H9 (cell line): ENCODE data around the gene TMEM132C. TPM values are rescaled to one million over a fixed set of nuclear protein-coding genes. Genes with fewer than 3 reads are reported as not detected.

Source experiments
- DNase-seq: peaks from one replicate; pipeline ENCODE4 v3.0.0-alpha.2; 2017
- H2AFZ ChIP-seq: one replicate; pipeline ENCODE4 v1.6.1; 2013; ENCODE audit warnings: mild to moderate bottlenecking, low read length, control low read depth, moderate library complexity
- H2AK5ac ChIP-seq: 2 replicates; pipeline ENCODE4 v1.6.1; 2013; ENCODE audit warnings: low read length, control low read depth, mixed read lengths; ENCODE audit not compliant: insufficient read length
- H2BK120ac ChIP-seq: one replicate; pipeline ENCODE4 v1.6.1; 2013; ENCODE audit warnings: low read depth, mild to moderate bottlenecking, low read length, control low read depth, inconsistent platforms; ENCODE audit not compliant: poor library complexity, severe bottlenecking
- H2BK12ac ChIP-seq: 2 replicates; pipeline ENCODE4 v1.6.1; 2013; ENCODE audit warnings: low read length, control low read depth, mixed read lengths, low read depth; ENCODE audit not compliant: insufficient read length
- H2BK15ac ChIP-seq: 2 replicates; pipeline ENCODE4 v1.6.1; 2013; ENCODE audit warnings: low read depth, low read length, control low read depth
- H2BK20ac ChIP-seq: one replicate; pipeline ENCODE4 v1.6.1; 2013; ENCODE audit warnings: low read depth, mild to moderate bottlenecking, low read length, control low read depth, inconsistent platforms; ENCODE audit not compliant: poor library complexity, severe bottlenecking
- H2BK5ac ChIP-seq: 2 replicates; pipeline ENCODE4 v1.6.1; 2013; ENCODE audit warnings: low read length, control low read depth, mixed read lengths; ENCODE audit not compliant: insufficient read length
- H3K14ac ChIP-seq: 2 replicates; pipeline ENCODE4 v1.6.1; 2013; ENCODE audit warnings: low read length, control low read depth; ENCODE audit not compliant: insufficient read depth
- H3K18ac ChIP-seq: 2 replicates; pipeline ENCODE4 v1.6.1; 2013; ENCODE audit warnings: low read depth, mild to moderate bottlenecking, mixed read lengths, low read length, control low read depth; ENCODE audit not compliant: insufficient read length
- H3K23ac ChIP-seq: 2 replicates; pipeline ENCODE4 v1.6.1; 2013; ENCODE audit warnings: low read length, control low read depth, mixed read lengths, low read depth; ENCODE audit not compliant: insufficient read length
- H3K23me2 ChIP-seq: 2 replicates; pipeline ENCODE4 v1.6.1; 2013; ENCODE audit warnings: low read depth, mild to moderate bottlenecking, mixed read lengths, low read length, control low read depth; ENCODE audit not compliant: insufficient read length, poor library complexity, severe bottlenecking
- H3K27ac ChIP-seq: 2 replicates; pipeline ENCODE4 v1.5.1; 2013; ENCODE audit warnings: low read length, control low read depth, mixed read lengths, low read depth; ENCODE audit not compliant: insufficient read length
- H3K27me3 ChIP-seq: 2 replicates; pipeline ENCODE4 v1.6.1; 2013; ENCODE audit warnings: low read length, control low read depth, inconsistent platforms; ENCODE audit not compliant: insufficient read depth
- H3K4ac ChIP-seq: 2 replicates; pipeline ENCODE4 v1.6.1; 2013; ENCODE audit warnings: low read depth, mild to moderate bottlenecking, control low read depth, inconsistent platforms, low read length, moderate library complexity
- H3K4me1 ChIP-seq: 2 replicates; pipeline ENCODE4 v1.6.1; 2013; ENCODE audit warnings: low read length, control low read depth, inconsistent platforms; ENCODE audit not compliant: insufficient read depth
- H3K4me2 ChIP-seq: 2 replicates; pipeline ENCODE4 v1.6.1; 2013; ENCODE audit warnings: low read length, control low read depth, mixed read lengths; ENCODE audit not compliant: insufficient read length, insufficient read depth
- H3K56ac ChIP-seq: 2 replicates; pipeline ENCODE4 v1.6.1; 2013; ENCODE audit warnings: low read depth, mild to moderate bottlenecking, mixed read lengths, low read length, control low read depth; ENCODE audit not compliant: insufficient read length
- H3K79me1 ChIP-seq: 2 replicates; pipeline ENCODE4 v1.6.1; 2013; ENCODE audit warnings: low read depth, mild to moderate bottlenecking, moderate library complexity, low read length, control low read depth, inconsistent platforms; ENCODE audit not compliant: insufficient read depth, poor library complexity, severe bottlenecking
- H3K79me2 ChIP-seq: 2 replicates; pipeline ENCODE4 v1.6.1; 2013; ENCODE audit warnings: low read length, control low read depth, inconsistent platforms; ENCODE audit not compliant: insufficient read depth
- H3K9ac ChIP-seq: 2 replicates; pipeline ENCODE4 v1.6.1; 2013; ENCODE audit warnings: low read length, control low read depth, mixed read lengths; ENCODE audit not compliant: insufficient read length; ENCODE audit errors: extremely low read depth
- H3K9me3 ChIP-seq: one replicate; pipeline ENCODE4 v1.6.1; 2013; ENCODE audit warnings: low read depth, low read length, inconsistent platforms; ENCODE audit not compliant: control insufficient read depth
- H3T11ph ChIP-seq: one replicate; pipeline ENCODE4 v1.6.1; 2013; ENCODE audit warnings: mild to moderate bottlenecking, low read length, control low read depth, inconsistent platforms
- H4K20me1 ChIP-seq: one replicate; pipeline ENCODE4 v1.6.1; 2013; ENCODE audit not compliant: control insufficient read depth, insufficient read length, insufficient read depth
- H4K5ac ChIP-seq: 2 replicates; pipeline ENCODE4 v1.6.1; 2013; ENCODE audit warnings: low read depth, mild to moderate bottlenecking, mixed read lengths, low read length, control low read depth; ENCODE audit not compliant: insufficient read length
- H4K8ac ChIP-seq: replicated peaks from 2 replicates; pipeline ENCODE4 v1.6.1; 2013; ENCODE audit warnings: low read length, control low read depth, mixed read lengths, low read depth; ENCODE audit not compliant: insufficient read length
- H4K91ac ChIP-seq: 2 replicates; pipeline ENCODE4 v1.6.1; 2013; ENCODE audit warnings: low read depth, mild to moderate bottlenecking, moderate library complexity, mixed read lengths, low read length, control low read depth; ENCODE audit not compliant: insufficient read length
- H3K27ac Mint-ChIP-seq, 3 experiments: 2 replicates in 2 of 3; 3 replicates in 1 of 3; pipeline ENCODE4 v1.8.0; 2020 to 2021; ENCODE audit warnings: mixed read lengths in 3 of 3, mild to moderate bottlenecking in 1 of 3, moderate library complexity in 1 of 3
- H3K27me3 Mint-ChIP-seq: 2 replicates; pipeline ENCODE4 v1.8.0; 2021; ENCODE audit warnings: low read depth, mild to moderate bottlenecking, moderate library complexity, mixed read lengths
- H3K36me3 Mint-ChIP-seq, 3 experiments: 2 replicates in 2 of 3; 3 replicates in 1 of 3; pipeline ENCODE4 v1.8.0; 2020 to 2021; ENCODE audit warnings: low read depth in 3 of 3, mixed read lengths in 3 of 3; ENCODE audit not compliant: insufficient read depth in 1 of 3
- H3K4me1 Mint-ChIP-seq, 2 experiments: 2 replicates each; pipeline ENCODE4 v1.8.0; 2020; ENCODE audit warnings: mixed read lengths in 2 of 2
- H3K4me3 Mint-ChIP-seq, 2 experiments: 2 replicates in 1 of 2; 3 replicates in 1 of 2; pipeline ENCODE4 v1.8.0; 2020 to 2021; ENCODE audit warnings: mild to moderate bottlenecking in 2 of 2, mixed read lengths in 2 of 2, moderate library complexity in 1 of 2
- H3K9me3 Mint-ChIP-seq, 2 experiments: 2 replicates in 1 of 2; 3 replicates in 1 of 2; pipeline ENCODE4 v1.8.0; 2020; ENCODE audit warnings: mild to moderate bottlenecking in 2 of 2, mixed read lengths in 2 of 2, moderate library complexity in 1 of 2
- CTCF ChIP-seq: fragments of 200-600 bp; sonication (generic); conservative IDR thresholded peaks from 3 replicates; pipeline ENCODE4 v1.8.0; 2021; ENCODE audit warnings: antibody characterized with exemption, mild to moderate bottlenecking
- WGBS: extraction: QIAGEN DNeasy Blood & Tissue Kit; methylation state at CpG from one replicate; pipeline ENCODE4 v1.1.7; 2013; ENCODE audit warnings: missing lambda C conversion rate, low lambda C conversion rate, mixed read lengths; ENCODE audit not compliant: insufficient read length; ENCODE audit errors: extremely low coverage; 5-methylcytosine and 5-hydroxymethylcytosine counted together
- total RNA-seq: library from RNA; stranded (reverse); gene quantifications from 2 replicates; pipeline ENCODE4 v1.2.1, GENCODE V29; 2021

TMEM132C gene
- total RNA-seq, 1 experiment from 2014 or later = 0.22 TPM

- peaks cover 14 to 21% of the 10 kb centered on the region in 2 experiments for H3K4me1 Mint-ChIP-seq
- no peak overlapping the region for H3K27ac ChIP-seq
- H2BK20ac ChIP-seq = no peak overlapping the region
- H4K8ac ChIP-seq = no peak overlapping the region
- no peaks in the 10 kb centered on the region for H3K4me1 ChIP-seq
- H3K9me3 ChIP-seq = no peaks in the 10 kb centered on the region
- no peak overlapping the region for H3K4me3 Mint-ChIP-seq
- H3K27me3 Mint-ChIP-seq = peaks cover 62% of the 10 kb centered on the region
- H3K23me2 ChIP-seq = no peaks in the 10 kb centered on the region
- H3K79me1 ChIP-seq = no peaks in the 10 kb centered on the region
- H2BK120ac ChIP-seq = no peak overlapping the region
- H3K4ac ChIP-seq = no peak overlapping the region
- no peak overlapping the region for H3K56ac ChIP-seq
- H2BK15ac ChIP-seq = no peak overlapping the region
- no peak overlapping the region for H2AFZ ChIP-seq
- H3K18ac ChIP-seq = no peak overlapping the region
- peaks cover 3% of the 10 kb centered on the region for H4K20me1 ChIP-seq
- no peak overlapping the region for H2BK5ac ChIP-seq
- no peak overlapping the region for H3K14ac ChIP-seq
- H3K27ac Mint-ChIP-seq = peak overlapping the region in 1 of 3 experiments; percentile 82; a peak in 1 of 7 replicates
- H3K27me3 ChIP-seq = no peaks in the 10 kb centered on the region
- no peaks in the 10 kb centered on the region; a peak in 1 of 7 replicates for H3K36me3 Mint-ChIP-seq
- H3K9ac ChIP-seq = no peak overlapping the region
- DNase-seq = no peak
- no peak for TF ChIP-seq CTCF
- no peaks in the 10 kb centered on the region for H3K79me2 ChIP-seq
- H3K9me3 Mint-ChIP-seq = no peaks in the 10 kb centered on the region; a peak in 2 of 5 replicates
- H2AK5ac ChIP-seq = no peak overlapping the region
- no peak overlapping the region for H3K23ac ChIP-seq
- no peak overlapping the region for H3T11ph ChIP-seq
- no CpG with 5 or more reads among the region's 8 CpGs for WGBS
- no peak overlapping the region for H2BK12ac ChIP-seq
- H4K91ac ChIP-seq = no peak overlapping the region
- no peak overlapping the region for H3K4me2 ChIP-seq
- H4K5ac ChIP-seq = no peak overlapping the region
These were observed 328.6 kb downstream of the TMEM132C start for GRCh38 chr12:128595609-128596008.
